Activated CD4-positive, alpha-beta T cell treated with anti-CD3 and anti-CD28 coated beads, Interleukin-2, amount 10 ng/mL, durations not matched to agents 24 days and 14 days (primary cell): ENCODE results near the gene SCMH1. TPM values are rescaled to one million over a fixed set of nuclear protein-coding genes. Genes with fewer than 3 reads are reported as not detected.

ENCODE experiments used
- total RNA-seq: library from RNA; stranded (reverse); gene quantifications from 2 replicates; pipeline ENCODE4 v1.2.3, GENCODE V29; 2022

SCMH1 gene
- total RNA-seq, 1 donor from 2014 or later, result 23.3 TPM

Other genes starting within 250 kb of the SCMH1 start
- gene SLFNL1, start 220.6 kb downstream of the SCMH1 start, total RNA-seq, result 0.14 and 0.26 TPM in 2 replicates
- gene FOXO6, start 119.1 kb upstream of the SCMH1 start, total RNA-seq, result not detected in 2 replicates
- not detected in 2 replicates for gene EDN2, start 242.4 kb upstream of the SCMH1 start, total RNA-seq